DMS79 treated with DMSO at 0.1 percent for 48 hours (cell line): ENCODE results near the gene ATP9B.
A peak's percentile ranks its signal among the peaks of the same experiment; 100 is the strongest.

ENCODE experiments used
- DNase-seq: peaks from one replicate; lab custom pipeline; 2025; lab: John Stamatoyannopoulos, UW

ATP9B gene

GRCh38 chr18:79068937-79069716 lies at the start of gene ATP9B:
Gene ATP9B, plus strand, starts transcription at chr18:79069394. Its CDS starts 17 bp downstream, at chr18:79069411.
- DNase-seq = peak; percentile 82

- DNase-seq = no peak
Observed at GRCh38 chr18:79019881-79020280, 49.3 kb upstream of the ATP9B start.

GRCh38 chr18:79022603-79023002 lies 46.6 kb upstream of the ATP9B start:
- no peak for DNase-seq

- no peak for DNase-seq
Observed at GRCh38 chr18:79026491-79026890, 42.7 kb upstream of the ATP9B start.

GRCh38 chr18:79030680-79031079 lies 38.5 kb upstream of the ATP9B start:
- DNase-seq = no peak

GRCh38 chr18:79042276-79042675 lies 26.9 kb upstream of the ATP9B start:
- DNase-seq = no peak

- no peak for DNase-seq
Observed at GRCh38 chr18:79043288-79043687, 25.9 kb upstream of the ATP9B start.

GRCh38 chr18:79046522-79046921 lies 22.7 kb upstream of the ATP9B start:
- DNase-seq = no peak

GRCh38 chr18:79047556-79048244 lies 21.5 kb upstream of the ATP9B start:
- DNase-seq = no peak

- DNase-seq = no peak
Observed at GRCh38 chr18:79048245-79048632, 21.0 kb upstream of the ATP9B start.

- DNase-seq = no peak
Observed at GRCh38 chr18:79049506-79049905, 19.7 kb upstream of the ATP9B start.

GRCh38 chr18:79050005-79050404 lies 19.2 kb upstream of the ATP9B start:
- no peak for DNase-seq

- peak; percentile 43 for DNase-seq
Observed at GRCh38 chr18:79056827-79057367, 12.3 kb upstream of the ATP9B start.

- DNase-seq = no peak
Observed at GRCh38 chr18:79058007-79058406, 11.2 kb upstream of the ATP9B start.

- no peak for DNase-seq
Observed at GRCh38 chr18:79062806-79063205, 6.4 kb upstream of the ATP9B start.

GRCh38 chr18:79064228-79064627 lies 5.0 kb upstream of the ATP9B start:
- no peak for DNase-seq

GRCh38 chr18:79065802-79066201 lies 3.4 kb upstream of the ATP9B start:
- no peak for DNase-seq

- no peak for DNase-seq
Observed at GRCh38 chr18:79067611-79068010, 1.6 kb upstream of the ATP9B start.

- DNase-seq = no peak
Observed at GRCh38 chr18:79068341-79068936, 755 bp upstream of the ATP9B start.

GRCh38 chr18:79069717-79070151 lies 540 bp downstream of the ATP9B start:
- peak; percentile 47 for DNase-seq

GRCh38 chr18:79070486-79070885 lies 1.3 kb downstream of the ATP9B start:
- no peak for DNase-seq

- DNase-seq = no peak
Observed at GRCh38 chr18:79071037-79071436, 1.8 kb downstream of the ATP9B start.
